Jurkat, Clone E6-1 (cell line): ENCODE measurements around the gene ACADVL.

Source experiments
- DNase-seq: peaks from one replicate; pipeline ENCODE4 v3.0.0-alpha.2; 2011; ENCODE audit warnings: low read depth, low spot score
- H3K4me3 ChIP-seq: 2 replicates; pipeline ENCODE4 v1.5.1; 2011; ENCODE audit warnings: mild to moderate bottlenecking, low read length, control low read depth, moderate library complexity

The ACADVL gene

DNA sequence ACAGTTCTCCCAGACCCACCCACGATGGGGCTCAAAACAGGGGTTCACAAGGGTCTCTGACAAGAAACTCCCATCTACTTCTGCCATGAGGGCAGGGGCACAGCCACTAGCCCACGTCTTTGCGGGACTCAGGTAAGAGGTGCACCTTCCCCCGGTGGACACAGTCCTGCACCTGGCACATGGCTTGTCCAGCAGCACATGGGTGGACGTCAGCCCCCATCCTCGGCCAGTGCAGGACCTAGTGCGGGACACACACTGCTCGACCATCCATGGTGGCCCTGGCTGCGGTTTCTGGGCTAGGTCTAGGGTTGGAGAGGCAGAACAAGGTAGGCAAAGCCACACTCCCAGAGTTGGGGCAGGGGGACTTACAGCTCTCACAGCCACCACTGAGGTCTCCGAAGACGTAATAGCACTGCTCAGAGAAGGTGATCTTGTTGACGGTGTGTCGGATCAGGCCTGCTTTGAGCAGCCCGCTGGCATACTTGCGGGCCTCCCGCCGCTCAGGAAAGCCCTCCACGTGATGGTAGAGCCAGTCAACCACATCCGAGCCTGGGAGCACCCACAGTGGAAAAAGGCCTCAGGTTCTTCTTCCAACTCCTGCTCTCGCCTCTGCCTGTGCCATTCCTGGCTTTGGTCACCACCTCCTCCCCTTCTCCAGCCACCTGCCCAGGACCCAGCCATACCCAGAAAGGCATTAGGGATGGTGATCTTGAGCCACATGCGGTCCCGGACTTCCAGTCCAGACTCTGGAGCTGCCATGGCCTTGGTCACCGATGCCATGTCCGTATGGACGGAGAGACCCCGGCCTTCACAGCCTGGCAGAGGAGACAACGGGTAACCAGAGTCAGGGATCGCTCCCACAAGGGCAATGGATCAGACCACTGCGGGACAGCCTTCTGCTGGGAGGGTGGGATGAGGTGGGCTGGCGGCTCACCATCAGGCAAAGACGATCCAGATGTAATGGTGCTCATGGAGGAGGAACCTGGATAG, 7.3 kb downstream of the ACADVL start:
- DNase-seq = no peak
- H3K4me3 ChIP-seq = no peak overlapping the region

DNA sequence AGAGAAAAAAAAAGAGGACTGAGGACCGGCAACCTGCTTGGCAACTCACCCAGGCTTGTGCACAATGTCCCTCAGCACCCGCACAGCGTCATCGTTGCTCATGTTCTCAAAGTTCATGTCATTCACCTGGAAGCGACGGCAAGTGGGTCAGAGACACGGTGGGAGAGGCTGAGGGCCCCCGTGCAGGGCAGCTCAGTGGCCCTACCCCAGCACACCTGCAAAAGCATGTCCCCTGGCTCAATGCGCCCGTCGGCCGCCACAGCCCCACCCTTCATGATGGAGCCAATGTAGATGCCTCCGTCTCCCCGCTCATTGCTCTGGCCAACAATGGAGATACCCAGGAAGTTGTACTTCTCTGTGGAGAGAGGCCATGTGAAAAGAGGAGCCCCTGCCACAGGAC, 9.2 kb downstream of the ACADVL start:
- H3K4me3 ChIP-seq = no peak overlapping the region
- DNase-seq = no peak

DNA sequence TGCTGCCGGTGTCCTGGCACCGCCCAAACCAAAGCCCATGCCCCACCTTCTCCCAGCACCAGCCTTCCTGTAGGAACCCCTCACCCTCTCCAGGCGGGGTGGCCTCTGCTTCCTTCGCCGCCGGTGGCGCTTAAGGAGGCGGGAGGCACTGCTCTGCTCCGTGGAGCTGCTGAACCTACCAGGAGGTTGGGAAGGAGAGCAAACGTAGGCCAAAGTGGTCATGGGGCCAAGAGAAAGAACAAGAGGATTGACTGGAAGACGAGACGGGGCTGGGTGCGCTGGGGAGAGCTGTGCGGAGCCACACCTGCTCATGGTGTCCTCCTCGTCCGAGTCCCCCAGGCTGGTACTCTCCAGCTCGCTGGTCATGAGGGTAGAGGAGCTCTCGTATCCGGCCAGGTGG, 9.8 kb downstream of the ACADVL start:
- no peak for DNase-seq

DNA sequence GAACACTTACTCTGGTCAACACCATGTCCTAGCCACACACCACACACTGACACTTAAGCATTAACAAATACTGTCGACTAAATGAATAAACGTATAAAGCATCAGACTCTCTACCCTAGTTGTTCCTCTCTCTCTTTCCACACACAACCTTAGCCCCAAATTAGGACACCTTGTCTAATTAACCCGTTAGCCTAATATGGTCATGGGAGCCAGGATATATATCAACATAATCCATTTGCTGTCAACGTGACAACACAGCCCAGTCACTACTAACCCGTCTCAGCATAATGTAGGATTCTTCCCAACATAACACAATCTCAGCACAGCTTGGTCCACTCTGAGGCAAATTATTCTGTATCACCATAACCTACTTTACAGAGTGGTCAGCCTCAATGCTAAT, 12.4 kb downstream of the ACADVL start:
- no peak overlapping the region for H3K4me3 ChIP-seq
- DNase-seq = no peak

More for the DNA sequence above, 9.8 kb downstream of the ACADVL start:
- H3K4me3 ChIP-seq = no peak overlapping the region

DNA sequence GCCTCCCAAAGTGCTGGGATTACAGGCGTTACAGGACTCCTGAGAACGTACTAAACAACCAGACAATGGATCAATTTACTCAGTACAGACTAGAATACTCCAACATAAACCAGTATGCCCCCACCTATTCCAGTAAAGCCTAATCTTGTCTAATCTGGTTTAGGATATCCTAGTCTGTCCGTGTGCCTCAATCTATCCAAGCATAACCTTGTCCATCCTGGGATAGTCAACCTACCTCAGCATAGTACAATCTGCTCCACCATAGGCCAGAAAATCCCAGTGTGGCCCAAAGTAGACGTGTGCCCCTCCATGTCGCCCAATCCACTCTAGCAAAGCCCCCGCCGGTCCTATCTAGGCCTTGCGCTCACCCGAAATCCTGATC, 14.0 kb downstream of the ACADVL start:
- H3K4me3 ChIP-seq = peak overlapping the region; percentile 74
- no peak for DNase-seq

DNA sequence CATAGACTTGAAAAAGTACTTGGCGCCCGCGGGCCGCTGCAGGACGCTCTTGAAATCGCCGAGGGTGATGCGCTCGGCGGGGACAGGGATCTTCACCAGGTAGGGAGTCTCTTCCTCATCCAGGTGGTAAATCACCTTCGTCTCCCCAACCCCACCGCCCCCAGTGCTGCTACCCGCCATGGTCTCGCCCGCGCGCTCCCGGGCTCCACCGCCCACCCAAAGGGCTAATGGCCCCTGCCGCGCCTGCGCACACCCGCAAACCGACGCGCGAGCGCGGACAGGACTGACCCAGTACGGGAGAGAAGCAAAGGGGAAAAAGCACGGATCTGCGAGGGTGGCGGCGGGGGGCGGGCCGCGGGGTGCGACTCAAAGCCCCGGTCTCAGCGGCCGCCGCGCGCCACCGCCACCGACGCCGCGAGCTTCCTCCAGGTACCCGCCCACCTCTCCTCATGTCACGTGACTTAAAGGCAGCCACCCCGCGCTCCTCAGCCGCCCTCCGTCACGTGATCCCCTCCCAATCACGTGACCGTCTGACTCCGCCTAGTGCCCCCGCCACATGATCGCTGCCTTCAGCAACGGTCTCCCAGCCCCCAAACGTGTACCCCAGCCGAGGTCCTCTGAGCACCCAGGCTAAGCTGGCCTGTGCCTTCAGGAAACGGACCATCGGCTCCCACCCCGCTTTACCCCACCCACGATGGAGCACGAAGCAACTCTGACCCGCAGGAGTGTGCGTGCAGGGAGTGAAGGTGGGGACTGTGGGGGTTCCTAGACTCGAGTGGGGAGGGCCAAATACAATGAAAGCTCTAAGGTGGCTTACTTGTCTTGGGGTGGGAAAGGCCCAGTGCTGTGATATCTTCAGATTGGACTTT, 14.6 kb downstream of the ACADVL start, which contains the start of gene DVL2:
Gene DVL2 (minus strand): TSS at position 435 of the 869 bp plus-strand sequence. CDS start 255 bp downstream, at position 180.
- H3K4me3 ChIP-seq = peak within 1 kb of the TSS; percentile 74
- peak; percentile 92 for DNase-seq

DNA sequence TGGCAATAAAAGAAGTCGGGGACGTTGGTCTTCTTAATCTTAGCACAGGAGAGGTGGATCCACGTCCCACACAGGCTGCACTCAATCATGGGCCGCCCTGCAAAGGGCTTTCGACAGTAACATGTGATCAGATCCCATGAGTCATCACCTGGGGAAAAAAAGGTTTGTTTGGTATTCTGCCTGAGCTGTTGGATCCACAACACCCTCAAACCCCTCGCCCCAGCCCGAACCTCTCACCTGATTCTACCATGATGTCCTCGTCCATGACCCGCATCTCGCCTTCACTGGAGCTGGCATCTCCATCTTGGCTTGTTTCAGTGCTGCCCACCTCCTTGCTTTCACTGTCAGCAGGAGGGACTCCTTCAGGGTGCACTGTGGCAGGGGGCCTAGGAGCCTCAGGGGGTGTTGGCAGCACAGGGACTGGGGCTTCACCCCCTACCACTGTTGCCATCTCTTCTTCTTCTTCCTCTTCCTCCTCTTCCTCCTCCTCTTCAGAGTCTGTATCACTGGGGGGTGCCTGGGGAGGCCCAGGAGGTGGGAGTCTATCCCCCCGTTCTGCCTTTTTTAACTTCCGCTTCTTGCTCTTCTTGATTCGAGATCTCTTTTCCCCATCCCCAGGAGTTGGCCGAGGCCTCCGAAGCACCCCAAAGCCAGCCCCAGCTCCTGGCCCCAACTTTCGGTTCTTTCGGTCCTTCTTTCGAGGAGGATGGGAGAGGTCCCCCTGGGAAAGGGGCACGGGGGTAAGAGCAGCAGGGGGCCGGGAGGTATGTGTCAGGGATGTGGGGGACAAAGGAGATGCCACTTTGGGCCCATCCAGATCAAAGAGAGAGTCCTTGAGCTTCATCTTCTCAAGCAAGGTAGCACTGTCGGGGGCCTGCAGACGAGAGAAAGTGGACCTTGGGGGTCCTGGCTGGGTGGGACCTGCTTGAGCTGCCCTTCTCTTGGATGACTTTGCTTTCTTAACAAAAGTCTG, 16.2 kb downstream of the ACADVL start:
- H3K4me3 ChIP-seq = no peak overlapping the region
- no peak for DNase-seq

DNA sequence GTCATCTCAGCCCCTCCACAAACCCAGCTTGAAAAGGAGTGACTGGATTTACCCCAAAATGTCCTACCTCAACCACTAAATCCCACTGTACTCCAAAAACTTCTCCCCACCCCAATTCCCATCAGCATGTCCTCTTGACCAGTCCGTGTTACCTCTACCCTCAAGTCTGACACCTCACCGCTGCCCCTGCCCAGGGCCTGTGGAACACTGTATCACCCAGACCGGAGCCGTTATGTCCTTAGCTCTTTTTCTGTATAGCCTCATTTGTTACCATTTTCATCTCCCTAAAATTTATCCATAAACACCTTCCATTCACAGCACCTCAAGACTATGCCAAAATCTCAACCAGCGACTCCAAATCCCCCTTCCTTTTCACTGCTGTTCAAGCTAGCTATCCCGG, 17.1 kb downstream of the ACADVL start:
- no peak overlapping the region for H3K4me3 ChIP-seq
- DNase-seq = no peak

DNA sequence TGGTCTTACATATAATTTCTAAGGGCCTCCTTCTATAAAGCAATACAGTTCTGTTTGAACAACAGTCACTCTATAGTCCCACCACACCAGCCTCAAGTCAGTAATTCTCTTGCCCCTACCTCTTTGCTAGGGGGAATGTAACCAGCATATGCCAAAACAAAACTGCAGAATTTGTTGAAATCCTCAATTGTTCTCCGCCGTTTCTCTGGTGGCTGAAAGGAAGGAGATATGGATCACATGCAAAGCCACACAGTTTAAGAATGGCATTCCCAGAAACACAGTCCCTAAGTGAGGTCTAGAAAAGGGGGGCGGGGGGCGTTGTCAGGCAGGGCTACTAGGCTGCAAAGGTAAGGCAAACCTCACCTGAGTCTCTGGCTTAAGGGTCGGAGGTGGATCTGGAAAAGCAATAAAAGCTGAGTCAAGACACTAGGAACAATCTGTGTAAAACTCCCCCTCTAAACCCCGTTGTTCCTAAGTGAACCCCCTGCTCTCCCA, 17.6 kb downstream of the ACADVL start:
- peak overlapping the region; percentile 98 for H3K4me3 ChIP-seq
- no peak for DNase-seq

DNA sequence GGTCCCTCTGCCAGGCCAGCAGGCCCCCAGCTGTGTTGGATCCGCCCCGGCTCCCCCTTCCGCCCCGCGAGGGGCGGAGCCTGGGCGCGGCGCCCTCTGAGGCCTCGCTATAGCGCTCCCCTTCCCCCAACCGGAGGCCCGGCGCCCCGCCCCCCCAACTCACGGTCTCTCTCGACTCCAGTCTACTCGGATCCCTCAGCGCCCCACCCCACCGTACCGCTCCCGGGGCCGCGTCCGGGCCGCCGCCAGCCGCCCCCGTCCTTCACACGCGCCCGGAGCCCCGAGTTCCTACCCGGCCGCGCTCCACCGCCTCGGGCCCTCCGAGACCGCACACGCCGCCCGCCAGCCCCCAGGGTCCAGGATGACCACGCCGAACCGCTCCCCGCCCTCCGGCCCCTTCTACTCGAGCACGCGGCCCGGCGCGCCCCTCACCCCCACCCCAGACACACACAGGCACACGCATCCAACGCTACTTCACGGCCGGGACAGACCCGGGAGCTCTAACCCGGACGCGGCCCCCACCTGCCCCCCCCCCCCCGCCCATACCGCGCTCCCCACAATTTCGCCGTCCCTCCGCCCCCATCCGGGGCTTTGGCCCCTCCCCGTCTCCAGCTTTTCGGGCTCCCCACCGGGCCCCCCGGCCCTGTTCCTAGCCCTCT, 18.2 kb downstream of the ACADVL start:
- peak; percentile 65 for DNase-seq
- peak overlapping the region; percentile 98 for H3K4me3 ChIP-seq

DNA sequence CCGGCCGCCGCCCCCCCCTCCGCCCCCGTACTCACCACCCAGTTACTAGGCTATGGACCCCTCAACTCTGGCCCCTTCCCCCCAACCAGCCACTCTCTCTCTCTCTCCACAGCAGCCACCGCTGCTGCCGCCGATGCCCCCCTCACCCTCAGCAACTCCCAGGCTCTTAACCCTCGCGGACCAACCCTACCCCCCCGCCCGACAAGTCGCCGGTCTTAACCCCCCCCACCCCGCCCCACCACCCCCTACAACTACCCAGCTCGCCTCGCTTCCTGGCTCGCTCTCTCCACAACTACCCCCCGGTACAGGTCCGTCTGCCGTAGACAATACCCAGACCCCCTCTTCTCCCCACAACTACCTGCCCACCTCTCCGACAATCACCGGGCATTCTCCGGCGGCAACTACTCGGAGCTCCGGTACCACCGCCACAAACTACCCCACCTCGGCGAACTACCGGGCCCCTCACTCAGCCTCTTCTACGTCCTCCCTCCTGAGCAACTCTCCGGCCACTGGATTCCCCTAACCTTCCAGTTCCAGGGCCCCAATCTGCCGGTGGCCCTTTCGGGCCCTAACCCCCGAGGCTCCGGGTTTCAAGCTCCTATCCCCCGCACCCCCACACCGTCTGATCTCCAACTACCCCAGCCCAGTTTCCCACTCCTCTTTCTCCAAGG, 18.8 kb downstream of the ACADVL start:
- no peak for DNase-seq
- peak overlapping the region; percentile 98 for H3K4me3 ChIP-seq

DNA sequence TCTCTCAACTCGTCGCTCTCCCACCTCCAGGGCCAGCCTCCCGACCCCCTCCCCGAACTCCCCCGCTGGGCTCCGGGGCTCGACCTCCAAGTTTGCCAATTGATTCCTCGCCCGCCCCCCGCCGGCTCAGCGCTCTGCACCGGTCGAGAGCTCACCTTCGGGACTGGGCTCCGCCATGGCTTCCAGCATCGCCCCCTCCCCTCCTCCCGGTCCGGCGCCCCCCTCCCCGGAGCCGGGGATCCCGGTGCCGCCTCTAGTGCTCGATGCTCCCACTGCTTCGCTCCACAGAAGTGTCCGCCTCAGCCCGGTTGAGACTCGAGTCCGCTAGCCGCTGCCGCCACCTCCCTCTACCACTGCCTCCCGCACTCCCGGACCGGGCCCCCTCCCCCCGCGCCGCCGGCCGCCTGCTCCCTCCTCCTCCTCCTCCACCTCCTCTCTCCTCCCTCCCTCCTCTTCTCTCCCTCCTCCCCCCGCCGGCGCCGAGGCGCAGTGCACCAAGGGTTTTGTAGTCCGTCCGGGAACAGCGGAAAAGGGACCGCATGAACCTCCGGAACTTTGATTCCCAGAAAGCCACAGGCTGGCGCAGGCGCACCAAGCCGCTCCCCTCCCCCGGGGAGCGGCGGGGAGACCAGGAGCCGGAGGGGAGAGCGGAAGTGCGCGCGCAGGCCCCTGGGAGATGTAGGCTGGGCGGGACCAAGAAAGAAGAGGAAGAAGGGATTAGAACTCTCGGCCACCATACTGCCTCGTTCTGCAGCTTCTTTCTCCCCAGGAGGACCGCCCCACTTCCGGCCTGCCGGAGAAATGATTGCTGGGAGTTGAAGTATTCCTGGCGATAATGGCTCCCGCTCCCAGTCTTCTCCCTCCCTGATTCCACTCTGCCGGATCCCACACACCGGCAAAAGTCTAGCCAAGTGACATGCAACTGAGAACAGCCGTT, 19.6 kb downstream of the ACADVL start, which contains the start of gene PHF23:
Gene PHF23 (minus strand): TSS at position 367 of the 937 bp plus-strand sequence. CDS start 178 bp downstream, at position 189.
- peak within 1 kb of the TSS; percentile 98 for H3K4me3 ChIP-seq
- peak; percentile 99 for DNase-seq

DNA sequence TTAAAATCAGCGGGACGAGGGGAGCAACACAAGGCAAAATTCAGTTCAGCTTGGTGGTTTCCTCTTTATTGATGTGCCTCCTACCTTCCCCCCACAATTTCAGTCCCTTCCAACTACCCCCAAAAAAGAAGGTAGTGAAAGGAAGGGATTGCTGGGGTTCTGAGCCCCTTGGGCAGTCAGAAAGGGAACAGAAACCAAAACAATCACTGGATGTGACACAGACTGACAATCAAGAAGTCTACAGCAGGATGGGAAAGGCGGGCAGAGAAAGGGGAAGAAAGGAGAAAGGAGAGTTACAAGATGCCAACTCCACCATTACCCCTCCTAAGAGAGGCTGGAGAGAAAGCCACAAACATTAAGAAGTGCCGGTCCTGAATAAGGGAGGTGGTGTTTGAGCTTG, 20.6 kb downstream of the ACADVL start:
- H3K4me3 ChIP-seq = peak overlapping the region; percentile 58
- DNase-seq = no peak

DNA sequence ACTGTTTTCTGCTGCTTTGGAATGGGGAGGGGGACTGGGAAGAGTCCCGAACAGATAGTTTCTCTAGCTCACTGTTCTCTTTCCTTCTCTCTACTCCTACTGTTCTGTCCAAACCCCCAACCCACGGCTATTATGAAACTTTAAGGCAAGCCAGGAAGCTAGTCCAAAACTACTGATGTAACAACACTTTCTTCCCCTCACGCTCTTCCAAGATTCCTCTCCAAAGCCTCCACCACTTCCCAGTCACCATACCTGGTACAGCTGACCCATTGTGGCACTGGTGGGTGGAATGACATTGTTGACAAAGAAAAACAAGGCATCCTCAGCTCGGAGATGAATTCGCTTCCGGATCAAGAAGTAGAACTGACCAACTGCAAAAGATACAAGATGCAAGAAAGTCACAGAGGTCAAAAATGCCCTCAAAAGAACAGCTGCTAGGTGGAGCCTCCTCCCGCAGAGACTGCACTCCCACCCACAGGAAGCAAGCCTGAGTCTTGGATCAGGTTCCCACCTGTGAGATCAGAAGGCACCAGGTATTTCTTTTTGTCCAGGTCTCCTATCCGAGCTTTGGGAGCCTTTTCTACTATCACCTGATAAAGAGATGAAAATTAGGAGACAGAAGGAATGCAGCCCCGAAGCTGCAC, 21.5 kb downstream of the ACADVL start:
- DNase-seq = no peak
- H3K4me3 ChIP-seq = peak overlapping the region; percentile 96

DNA sequence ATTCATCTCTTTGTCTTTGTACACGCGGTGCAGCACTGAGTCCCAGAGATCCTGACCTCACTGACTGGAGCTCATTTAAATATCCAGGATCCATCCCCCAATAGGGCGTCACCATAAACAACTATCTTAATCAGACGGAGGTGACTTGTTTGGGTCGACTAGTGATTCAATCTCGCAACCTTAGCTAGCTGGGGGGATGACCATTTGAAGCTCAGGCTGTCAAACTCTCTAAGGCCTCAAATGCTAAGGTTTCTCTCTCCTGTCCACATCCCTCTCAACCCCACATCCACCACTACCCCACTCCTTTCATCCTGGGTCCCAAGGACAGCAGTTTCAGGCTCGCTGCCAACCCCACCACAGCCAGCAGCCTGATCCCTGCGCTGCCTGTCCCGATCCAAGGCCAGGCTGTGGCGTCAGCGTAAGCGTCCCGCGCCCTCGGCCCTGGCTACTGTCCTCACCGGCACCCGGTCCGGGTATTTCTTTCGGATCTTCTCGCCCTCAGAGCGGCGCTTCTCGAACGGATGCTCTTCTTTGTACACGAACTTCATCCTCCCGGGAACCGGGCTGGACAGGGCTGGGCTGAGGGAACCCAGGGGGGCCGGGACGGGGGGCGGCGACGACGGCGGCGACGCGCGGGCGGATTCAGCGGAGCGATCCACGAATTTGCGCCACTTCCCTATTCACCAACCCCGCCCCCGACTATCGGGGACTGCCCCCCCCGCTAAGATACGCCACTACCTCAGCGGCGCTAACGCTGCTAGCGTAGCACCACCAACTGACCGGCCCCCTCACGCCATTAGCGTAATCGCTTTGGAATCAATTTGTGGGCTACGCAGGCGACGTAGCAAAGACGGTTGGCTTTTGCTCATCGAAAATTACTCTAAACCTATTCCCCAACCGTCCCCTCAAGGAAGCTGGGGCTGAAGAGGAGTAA, 22.3 kb downstream of the ACADVL start, which contains the start of gene GABARAP:
Gene GABARAP (minus strand): TSS at position 667 of the 934 bp plus-strand sequence. CDS start 119 bp downstream, at position 548.
- peak; percentile 87 for DNase-seq
- H3K4me3 ChIP-seq = peak within 1 kb of the TSS; percentile 96
